H9 (cell line): ENCODE measurements around the gene MSI2. TPM values are rescaled to one million over a fixed set of nuclear protein-coding genes. Genes with fewer than 3 reads are reported as not detected.
A peak's percentile ranks its signal among the peaks of the same experiment; 100 is the strongest.

ENCODE experiments used
- DNase-seq: peaks from one replicate; pipeline ENCODE4 v3.0.0-alpha.2; 2017
- H2AFZ ChIP-seq: one replicate; pipeline ENCODE4 v1.6.1; 2013; ENCODE audit warnings: mild to moderate bottlenecking, low read length, control low read depth, moderate library complexity
- H2AK5ac ChIP-seq: 2 replicates; pipeline ENCODE4 v1.6.1; 2013; ENCODE audit warnings: low read length, control low read depth, mixed read lengths; ENCODE audit not compliant: insufficient read length
- H2BK120ac ChIP-seq: one replicate; pipeline ENCODE4 v1.6.1; 2013; ENCODE audit warnings: low read depth, mild to moderate bottlenecking, low read length, control low read depth, inconsistent platforms; ENCODE audit not compliant: poor library complexity, severe bottlenecking
- H2BK12ac ChIP-seq: 2 replicates; pipeline ENCODE4 v1.6.1; 2013; ENCODE audit warnings: low read length, control low read depth, mixed read lengths, low read depth; ENCODE audit not compliant: insufficient read length
- H2BK15ac ChIP-seq: 2 replicates; pipeline ENCODE4 v1.6.1; 2013; ENCODE audit warnings: low read depth, low read length, control low read depth
- H2BK20ac ChIP-seq: one replicate; pipeline ENCODE4 v1.6.1; 2013; ENCODE audit warnings: low read depth, mild to moderate bottlenecking, low read length, control low read depth, inconsistent platforms; ENCODE audit not compliant: poor library complexity, severe bottlenecking
- H2BK5ac ChIP-seq: 2 replicates; pipeline ENCODE4 v1.6.1; 2013; ENCODE audit warnings: low read length, control low read depth, mixed read lengths; ENCODE audit not compliant: insufficient read length
- H3K14ac ChIP-seq: 2 replicates; pipeline ENCODE4 v1.6.1; 2013; ENCODE audit warnings: low read length, control low read depth; ENCODE audit not compliant: insufficient read depth
- H3K18ac ChIP-seq: 2 replicates; pipeline ENCODE4 v1.6.1; 2013; ENCODE audit warnings: low read depth, mild to moderate bottlenecking, mixed read lengths, low read length, control low read depth; ENCODE audit not compliant: insufficient read length
- H3K23ac ChIP-seq: 2 replicates; pipeline ENCODE4 v1.6.1; 2013; ENCODE audit warnings: low read length, control low read depth, mixed read lengths, low read depth; ENCODE audit not compliant: insufficient read length
- H3K23me2 ChIP-seq: 2 replicates; pipeline ENCODE4 v1.6.1; 2013; ENCODE audit warnings: low read depth, mild to moderate bottlenecking, mixed read lengths, low read length, control low read depth; ENCODE audit not compliant: insufficient read length, poor library complexity, severe bottlenecking
- H3K27ac ChIP-seq: 2 replicates; pipeline ENCODE4 v1.5.1; 2013; ENCODE audit warnings: low read length, control low read depth, mixed read lengths, low read depth; ENCODE audit not compliant: insufficient read length
- H3K27me3 ChIP-seq: 2 replicates; pipeline ENCODE4 v1.6.1; 2013; ENCODE audit warnings: low read length, control low read depth, inconsistent platforms; ENCODE audit not compliant: insufficient read depth
- H3K4ac ChIP-seq: 2 replicates; pipeline ENCODE4 v1.6.1; 2013; ENCODE audit warnings: low read depth, mild to moderate bottlenecking, control low read depth, inconsistent platforms, low read length, moderate library complexity
- H3K4me1 ChIP-seq: 2 replicates; pipeline ENCODE4 v1.6.1; 2013; ENCODE audit warnings: low read length, control low read depth, inconsistent platforms; ENCODE audit not compliant: insufficient read depth
- H3K4me2 ChIP-seq: 2 replicates; pipeline ENCODE4 v1.6.1; 2013; ENCODE audit warnings: low read length, control low read depth, mixed read lengths; ENCODE audit not compliant: insufficient read length, insufficient read depth
- H3K56ac ChIP-seq: 2 replicates; pipeline ENCODE4 v1.6.1; 2013; ENCODE audit warnings: low read depth, mild to moderate bottlenecking, mixed read lengths, low read length, control low read depth; ENCODE audit not compliant: insufficient read length
- H3K79me1 ChIP-seq: 2 replicates; pipeline ENCODE4 v1.6.1; 2013; ENCODE audit warnings: low read depth, mild to moderate bottlenecking, moderate library complexity, low read length, control low read depth, inconsistent platforms; ENCODE audit not compliant: insufficient read depth, poor library complexity, severe bottlenecking
- H3K79me2 ChIP-seq: 2 replicates; pipeline ENCODE4 v1.6.1; 2013; ENCODE audit warnings: low read length, control low read depth, inconsistent platforms; ENCODE audit not compliant: insufficient read depth
- H3K9ac ChIP-seq: 2 replicates; pipeline ENCODE4 v1.6.1; 2013; ENCODE audit warnings: low read length, control low read depth, mixed read lengths; ENCODE audit not compliant: insufficient read length; ENCODE audit errors: extremely low read depth
- H3K9me3 ChIP-seq: one replicate; pipeline ENCODE4 v1.6.1; 2013; ENCODE audit warnings: low read depth, low read length, inconsistent platforms; ENCODE audit not compliant: control insufficient read depth
- H3T11ph ChIP-seq: one replicate; pipeline ENCODE4 v1.6.1; 2013; ENCODE audit warnings: mild to moderate bottlenecking, low read length, control low read depth, inconsistent platforms
- H4K20me1 ChIP-seq: one replicate; pipeline ENCODE4 v1.6.1; 2013; ENCODE audit not compliant: control insufficient read depth, insufficient read length, insufficient read depth
- H4K5ac ChIP-seq: 2 replicates; pipeline ENCODE4 v1.6.1; 2013; ENCODE audit warnings: low read depth, mild to moderate bottlenecking, mixed read lengths, low read length, control low read depth; ENCODE audit not compliant: insufficient read length
- H4K8ac ChIP-seq: replicated peaks from 2 replicates; pipeline ENCODE4 v1.6.1; 2013; ENCODE audit warnings: low read length, control low read depth, mixed read lengths, low read depth; ENCODE audit not compliant: insufficient read length
- H4K91ac ChIP-seq: 2 replicates; pipeline ENCODE4 v1.6.1; 2013; ENCODE audit warnings: low read depth, mild to moderate bottlenecking, moderate library complexity, mixed read lengths, low read length, control low read depth; ENCODE audit not compliant: insufficient read length
- H3K27ac Mint-ChIP-seq, 3 experiments: 2 replicates in 2 of 3; 3 replicates in 1 of 3; pipeline ENCODE4 v1.8.0; 2020 to 2021; ENCODE audit warnings: mixed read lengths in 3 of 3, mild to moderate bottlenecking in 1 of 3, moderate library complexity in 1 of 3
- H3K27me3 Mint-ChIP-seq: 2 replicates; pipeline ENCODE4 v1.8.0; 2021; ENCODE audit warnings: low read depth, mild to moderate bottlenecking, moderate library complexity, mixed read lengths
- H3K36me3 Mint-ChIP-seq, 3 experiments: 2 replicates in 2 of 3; 3 replicates in 1 of 3; pipeline ENCODE4 v1.8.0; 2020 to 2021; ENCODE audit warnings: low read depth in 3 of 3, mixed read lengths in 3 of 3; ENCODE audit not compliant: insufficient read depth in 1 of 3
- H3K4me1 Mint-ChIP-seq, 2 experiments: 2 replicates each; pipeline ENCODE4 v1.8.0; 2020; ENCODE audit warnings: mixed read lengths in 2 of 2
- H3K4me3 Mint-ChIP-seq, 2 experiments: 2 replicates in 1 of 2; 3 replicates in 1 of 2; pipeline ENCODE4 v1.8.0; 2020 to 2021; ENCODE audit warnings: mild to moderate bottlenecking in 2 of 2, mixed read lengths in 2 of 2, moderate library complexity in 1 of 2
- H3K9me3 Mint-ChIP-seq, 2 experiments: 2 replicates in 1 of 2; 3 replicates in 1 of 2; pipeline ENCODE4 v1.8.0; 2020; ENCODE audit warnings: mild to moderate bottlenecking in 2 of 2, mixed read lengths in 2 of 2, moderate library complexity in 1 of 2
- WGBS: extraction: QIAGEN DNeasy Blood & Tissue Kit; methylation state at CpG from one replicate; pipeline ENCODE4 v1.1.7; 2013; ENCODE audit warnings: missing lambda C conversion rate, low lambda C conversion rate, mixed read lengths; ENCODE audit not compliant: insufficient read length; ENCODE audit errors: extremely low coverage; 5-methylcytosine and 5-hydroxymethylcytosine counted together
- total RNA-seq: library from RNA; stranded (reverse); gene quantifications from 2 replicates; pipeline ENCODE4 v1.2.1, GENCODE V29; 2021
- TF ChIP-seq, protein P1 (sequence below): fragments of 200-600 bp; sonication (generic); conservative IDR thresholded peaks from 3 replicates; pipeline ENCODE4 v1.8.0; 2021; ENCODE audit warnings: antibody characterized with exemption, mild to moderate bottlenecking

Gene MSI2
- total RNA-seq, 1 experiment from 2014 or later = 98.5 TPM

DNA sequence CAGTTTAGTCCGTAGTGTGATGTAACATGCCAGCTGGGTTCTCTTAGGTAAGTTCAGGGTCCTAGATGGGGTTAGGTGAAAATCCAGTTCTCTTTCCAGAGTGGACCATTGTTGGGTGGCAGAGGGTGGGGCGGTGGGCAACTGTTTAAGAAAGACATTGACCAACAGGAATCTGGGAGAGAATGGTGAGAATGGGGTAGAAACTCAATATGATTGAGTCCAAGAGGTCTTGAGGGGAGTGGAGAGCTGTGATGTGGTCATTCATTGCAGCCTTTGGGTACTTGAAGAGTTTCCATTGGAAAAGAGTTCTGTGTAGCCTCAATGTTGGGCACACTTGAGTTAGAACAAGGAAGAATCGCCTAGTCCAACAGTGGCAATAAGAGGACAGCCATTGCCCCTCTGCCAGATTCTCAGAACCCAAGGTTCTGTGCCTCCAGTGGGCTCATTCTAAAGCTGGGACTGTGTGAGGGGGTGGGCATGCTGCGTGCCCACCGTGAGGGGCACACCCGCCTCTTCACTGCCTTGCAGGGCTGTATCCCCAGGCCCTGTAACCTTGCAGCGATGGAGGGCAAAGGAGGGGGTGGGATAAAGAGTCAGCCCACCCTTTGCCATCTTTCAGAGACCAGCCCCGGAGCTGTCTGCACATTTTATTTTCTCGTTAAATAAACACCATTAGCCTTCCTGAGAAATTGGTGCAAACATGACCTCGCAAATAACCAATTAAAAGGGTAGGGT lies 280.6 kb downstream of the MSI2 start:
- Histone ChIP-seq H3K4me1 (no peaks in the 10 kb centered on the region; the same call in 1 of the 2 replicates), H2AK5ac (no peak overlapping the region), H2BK120ac (no peak overlapping the region), H2AFZ (no peak overlapping the region), H4K91ac (no peak overlapping the region), H3K79me1 (no peaks in the 10 kb centered on the region), H3K18ac (no peak overlapping the region), H3T11ph (no peak overlapping the region), H3K79me2 (no peaks in the 10 kb centered on the region), H3K27me3 (no peaks in the 10 kb centered on the region), H3K14ac (no peak overlapping the region), H3K9ac (no peak overlapping the region), H4K5ac (no peak overlapping the region), H2BK15ac (no peak overlapping the region), H3K56ac (no peak overlapping the region), H2BK5ac (no peak overlapping the region), H3K9me3 (no peaks in the 10 kb centered on the region), H4K20me1 (peaks cover 2% of the 10 kb centered on the region), H3K23me2 (no peaks in the 10 kb centered on the region), H4K8ac (no peak overlapping the region), H2BK12ac (no peak overlapping the region), H3K4me2 (no peak overlapping the region), H3K4ac (no peak overlapping the region), H2BK20ac (no peak overlapping the region), H3K23ac (no peak overlapping the region), H3K27ac (no peak overlapping the region)
- Mint-ChIP-seq H3K4me3 (no peak overlapping the region), H3K36me3 (peaks cover 0 to 12% (median 6%) of the 10 kb centered on the region in 3 experiments; a peak in 4 of 7 replicates), H3K27ac (peak overlapping the region in 1 of 3 experiments; percentile 54; a peak in 2 of 7 replicates), H3K4me1 (peaks cover 24 to 36% of the 10 kb centered on the region in 2 experiments), H3K27me3 (no peaks in the 10 kb centered on the region), H3K9me3 (no peaks in the 10 kb centered on the region)
- TF ChIP-seq, protein P1, sequence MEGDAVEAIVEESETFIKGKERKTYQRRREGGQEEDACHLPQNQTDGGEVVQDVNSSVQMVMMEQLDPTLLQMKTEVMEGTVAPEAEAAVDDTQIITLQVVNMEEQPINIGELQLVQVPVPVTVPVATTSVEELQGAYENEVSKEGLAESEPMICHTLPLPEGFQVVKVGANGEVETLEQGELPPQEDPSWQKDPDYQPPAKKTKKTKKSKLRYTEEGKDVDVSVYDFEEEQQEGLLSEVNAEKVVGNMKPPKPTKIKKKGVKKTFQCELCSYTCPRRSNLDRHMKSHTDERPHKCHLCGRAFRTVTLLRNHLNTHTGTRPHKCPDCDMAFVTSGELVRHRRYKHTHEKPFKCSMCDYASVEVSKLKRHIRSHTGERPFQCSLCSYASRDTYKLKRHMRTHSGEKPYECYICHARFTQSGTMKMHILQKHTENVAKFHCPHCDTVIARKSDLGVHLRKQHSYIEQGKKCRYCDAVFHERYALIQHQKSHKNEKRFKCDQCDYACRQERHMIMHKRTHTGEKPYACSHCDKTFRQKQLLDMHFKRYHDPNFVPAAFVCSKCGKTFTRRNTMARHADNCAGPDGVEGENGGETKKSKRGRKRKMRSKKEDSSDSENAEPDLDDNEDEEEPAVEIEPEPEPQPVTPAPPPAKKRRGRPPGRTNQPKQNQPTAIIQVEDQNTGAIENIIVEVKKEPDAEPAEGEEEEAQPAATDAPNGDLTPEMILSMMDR = no peak
- no peak for DNase-seq
- no CpG with 5 or more reads among the region's 10 CpGs for WGBS
